Aorta (tissue), 5 donors: ENCODE measurements around the gene DPP4. TPM values are rescaled to one million over a fixed set of nuclear protein-coding genes. Genes with fewer than 3 reads are reported as not detected.

Experiments
- ATAC-seq: fragments of 200-7000 bp; cut with Tn5 transposase; one replicate; pipeline ENCODE4 v1.9.1; 2022; ENCODE audit warnings: moderate library complexity; ENCODE audit not compliant: low FRiP score
- DNase-seq, 2 donors: peaks; one replicate each; pipeline ENCODE4 v3.0.0-alpha.2; 2020
- H3K27ac ChIP-seq, 2 donors: one replicate each; pipeline ENCODE4 v1.5.1; 2013; ENCODE audit warnings: low read length in 2 of 2, mild to moderate bottlenecking in 2 of 2, moderate library complexity in 2 of 2, control low read depth in 1 of 2, inconsistent platforms in 1 of 2, low read depth in 1 of 2
- H3K27me3 ChIP-seq, 2 donors: one replicate each; pipeline ENCODE4 v1.6.1; 2013; ENCODE audit warnings: control low read depth in 1 of 2, low read length in 1 of 2, mild to moderate bottlenecking in 1 of 2, moderate library complexity in 1 of 2; ENCODE audit not compliant: insufficient read depth in 2 of 2, control insufficient read depth in 1 of 2
- H3K36me3 ChIP-seq, 2 donors: one replicate each; pipeline ENCODE4 v1.6.1; 2013; ENCODE audit warnings: control low read depth in 1 of 2, low read length in 1 of 2, mild to moderate bottlenecking in 1 of 2; ENCODE audit not compliant: insufficient read depth in 2 of 2, control insufficient read depth in 1 of 2
- H3K4me1 ChIP-seq, 2 donors: one replicate each; pipeline ENCODE4 v1.6.1; 2013; ENCODE audit warnings: low read length in 2 of 2, control low read depth in 1 of 2, mild to moderate bottlenecking in 1 of 2, moderate library complexity in 1 of 2; ENCODE audit not compliant: insufficient read depth in 2 of 2, control insufficient read depth in 1 of 2
- H3K4me3 ChIP-seq, 2 donors: one replicate each; pipeline ENCODE4 v1.5.1; 2013; ENCODE audit warnings: low read length in 2 of 2, control low read depth in 1 of 2, mild to moderate bottlenecking in 1 of 2
- H3K9me3 ChIP-seq: one replicate; pipeline ENCODE4 v1.6.1; 2013; ENCODE audit warnings: mild to moderate bottlenecking, low read length; ENCODE audit not compliant: control insufficient read depth
- whole genome bisulfite sequencing, 2 donors: extraction: QIAGEN DNeasy Blood & Tissue Kit; methylation state at CpG; one replicate each; pipeline ENCODE4 v1.1.7; 2013; 5-methylcytosine and 5-hydroxymethylcytosine counted together
- intact Hi-C, 2 donors: fragments of 100-400 bp; cut with DNase I; formaldehyde crosslinking; loops; one replicate each; pipeline versions ENCODE4 v1.14.2 to v1.15.0; 2022
- polyA plus RNA-seq, 2 donors: library from polyadenylated mRNA; stranded (reverse); fragments of 200-250 nt; gene quantifications; one replicate each; pipeline ENCODE4 v1.2.3, GENCODE V29; 2013
- total RNA-seq, 2 donors: library from RNA; stranded (reverse); fragmentation: NEBNext Ultra II Directional; extraction: Animal tissue kit (Norgen Biotek cat#: 25700); gene quantifications; one replicate each; pipeline ENCODE4 v1.2.1, GENCODE V29; 2021
- donor health status: healthy with polysubstance abuse.
- donor health status: Bipolar disorder and iron deficiency.
- donor health status: DM: no; HTN: no; CAD: no.
- donor health status: DM: no; HTN: no; CAD: no.
- donor health status: DM: yes; HTN: yes; CAD: no.

The DPP4 gene
- total and polyA plus RNA-seq, 4 donors = 0.20 to 4.1 (median 3.6) TPM

DNA sequence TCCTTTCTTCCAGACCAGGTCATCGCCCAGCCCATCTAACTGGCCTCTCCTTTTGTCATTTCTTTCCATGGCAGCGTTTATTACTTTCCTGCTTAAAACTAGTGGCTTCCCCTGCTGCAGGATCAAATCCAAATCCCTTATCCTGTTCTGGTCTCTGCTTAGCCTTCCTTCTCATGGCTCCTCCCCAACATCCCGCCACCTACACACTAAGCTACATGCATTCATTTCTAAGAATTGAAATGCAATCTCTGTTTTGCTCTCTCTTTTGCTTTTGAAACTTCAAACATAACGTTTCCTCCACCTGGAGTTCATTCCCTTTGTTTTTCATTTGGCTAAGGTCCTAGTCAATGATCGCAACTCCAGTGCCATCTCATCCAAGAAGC is 18.0 kb upstream of the DPP4 start:
- H3K27me3 ChIP-seq = no peaks in the 10 kb centered on the region
- no peak overlapping the region for H3K27ac ChIP-seq
- H3K4me1 ChIP-seq = no peaks in the 10 kb centered on the region
- intact Hi-C loops = no loop called here
- no peak for DNase-seq
- H3K36me3 ChIP-seq = no peaks in the 10 kb centered on the region
- ATAC-seq = no peak
- H3K4me3 ChIP-seq = no peak overlapping the region
- WGBS, 2 donors = 77% methylated on average over 5 of the region's 5 CpGs
- no peaks in the 10 kb centered on the region for H3K9me3 ChIP-seq

DNA sequence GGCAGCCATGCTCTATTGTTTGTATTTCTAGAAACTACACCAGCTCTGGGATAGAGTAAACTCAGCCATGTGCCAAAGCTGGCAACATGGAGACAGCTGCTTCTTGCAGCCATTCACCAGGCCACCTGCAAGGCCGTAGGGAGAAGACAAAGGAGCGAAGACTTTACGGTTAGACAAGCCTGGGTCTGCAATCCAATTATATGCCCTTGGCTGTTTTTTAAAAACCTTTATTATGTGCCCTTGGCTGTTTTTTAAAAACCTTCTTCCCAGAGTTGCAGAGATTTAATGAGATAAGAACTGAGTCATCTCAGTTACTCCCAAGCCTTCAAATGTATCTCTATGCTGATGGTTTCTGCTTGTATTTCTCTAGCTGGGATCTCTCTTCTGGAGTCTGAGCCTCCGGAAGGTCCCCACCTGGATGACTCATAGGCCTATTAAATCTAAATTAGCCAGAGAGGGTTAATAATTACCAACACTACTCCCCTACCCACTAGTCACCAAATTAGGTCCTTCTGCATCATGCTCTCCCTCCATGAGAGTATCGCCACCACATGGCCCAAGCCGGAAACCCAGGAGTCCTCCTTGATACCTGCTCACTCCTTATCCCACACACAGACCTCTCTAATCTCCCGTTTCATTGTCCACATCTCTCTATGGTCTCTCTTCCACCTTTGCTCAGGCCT is 17.5 kb upstream of the DPP4 start:
- Histone ChIP-seq H3K27me3 (no peaks in the 10 kb centered on the region), H3K36me3 (no peaks in the 10 kb centered on the region), H3K27ac (no peak overlapping the region), H3K4me3 (no peak overlapping the region), H3K9me3 (no peaks in the 10 kb centered on the region), H3K4me1 (no peaks in the 10 kb centered on the region)
- ATAC-seq (no peak), DNase-seq (no peak)
- intact Hi-C loops = no loop called here
- WGBS, 2 donors = 88 to 92% methylated on average over 7 of the region's 7 CpGs

DNA sequence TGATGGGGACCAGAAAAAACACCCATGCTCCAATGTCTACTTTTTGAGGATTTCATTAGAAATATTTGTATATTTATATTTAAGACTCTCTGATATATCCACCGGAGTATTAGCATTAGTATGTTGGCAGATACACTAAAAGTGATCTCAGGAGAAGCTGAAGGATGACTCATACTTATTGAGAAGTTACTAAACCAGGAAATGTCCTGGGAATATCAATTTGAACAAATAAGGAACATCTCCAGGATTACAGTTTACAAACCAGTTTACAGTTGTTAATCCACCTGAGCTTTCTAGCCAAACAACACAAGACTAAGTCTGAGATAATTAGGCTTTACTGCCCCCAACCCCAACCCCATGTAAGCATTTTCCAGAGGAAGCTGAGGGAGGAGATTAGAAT is 16.1 kb upstream of the DPP4 start:
- WGBS, 2 donors = 52 to 67% methylated on average over 1 of the region's 1 CpG
- Histone ChIP-seq H3K27ac (no peak overlapping the region), H3K4me3 (no peak overlapping the region), H3K4me1 (no peaks in the 10 kb centered on the region), H3K9me3 (no peaks in the 10 kb centered on the region), H3K27me3 (no peaks in the 10 kb centered on the region), H3K36me3 (no peaks in the 10 kb centered on the region)
- intact Hi-C loops = no loop called here
- DNase-seq = no peak
- ATAC-seq = no peak

DNA sequence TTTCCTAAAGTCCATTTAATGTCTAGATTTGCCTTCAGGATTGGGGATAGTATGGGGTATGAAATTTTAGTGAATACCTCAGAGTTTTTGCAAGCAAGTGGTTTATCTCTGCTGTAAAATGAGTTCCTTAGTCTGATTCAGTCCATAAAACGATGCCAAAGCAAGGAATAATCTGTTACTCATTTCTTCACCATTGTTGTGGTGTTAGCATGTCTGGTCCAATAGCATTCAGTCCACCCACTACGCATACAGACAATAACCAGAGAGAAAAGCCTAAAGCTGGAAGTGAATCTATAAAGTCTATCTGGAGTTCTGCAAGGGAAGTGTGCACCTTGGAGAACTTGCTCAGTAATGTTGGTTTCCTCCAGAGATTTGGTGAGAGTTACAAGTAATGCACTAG is 12.9 kb upstream of the DPP4 start:
- H3K27ac ChIP-seq = no peak overlapping the region
- H3K9me3 ChIP-seq = no peaks in the 10 kb centered on the region
- ATAC-seq = no peak
- H3K4me3 ChIP-seq = no peak overlapping the region
- DNase-seq = no peak
- no peaks in the 10 kb centered on the region for H3K36me3 ChIP-seq
- no peaks in the 10 kb centered on the region for H3K27me3 ChIP-seq
- intact Hi-C loops = no loop called here
- H3K4me1 ChIP-seq = no peaks in the 10 kb centered on the region
- WGBS, 2 donors = 80 to 87% methylated on average over 2 of the region's 2 CpGs

DNA sequence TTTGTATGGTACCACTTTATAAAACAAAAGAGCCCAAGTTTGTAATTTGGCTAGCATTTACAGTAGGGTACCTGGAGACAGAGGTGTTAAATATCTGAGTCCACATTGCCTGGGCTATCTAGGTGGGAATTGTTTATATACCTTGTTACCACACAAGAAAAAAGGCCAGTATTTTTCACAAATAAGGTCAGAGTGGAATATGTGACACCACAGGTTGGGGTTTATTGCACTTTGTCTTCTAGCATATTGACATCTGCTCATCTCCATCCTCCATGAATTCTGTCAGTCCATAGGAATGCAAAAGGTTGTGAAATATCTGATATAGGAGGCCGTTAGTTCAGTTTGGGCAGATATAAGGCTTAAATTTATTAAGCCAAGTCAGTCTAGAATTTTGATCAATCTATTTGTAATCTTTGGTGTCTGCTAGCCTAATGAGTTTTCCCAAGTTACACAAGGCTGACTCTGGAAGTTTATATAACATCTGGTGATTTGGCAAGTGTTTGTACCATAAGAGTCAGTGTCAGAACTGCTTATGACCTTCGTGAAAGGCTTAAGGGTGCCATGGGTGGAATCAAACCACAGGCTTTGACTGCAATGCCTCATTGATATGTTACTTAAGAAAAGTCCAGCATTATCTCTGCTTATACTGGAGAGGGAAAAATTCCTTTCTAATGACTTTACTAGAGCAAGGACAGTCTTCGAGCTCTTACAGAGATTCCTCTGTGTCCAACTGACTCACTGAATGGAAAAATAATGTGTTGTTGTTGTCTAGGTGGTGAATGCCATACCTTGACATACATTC is 11.3 kb upstream of the DPP4 start:
- no peak overlapping the region for H3K27ac ChIP-seq
- 66 to 72% methylated on average over 3 of the region's 3 CpGs for WGBS, 2 donors

DNA sequence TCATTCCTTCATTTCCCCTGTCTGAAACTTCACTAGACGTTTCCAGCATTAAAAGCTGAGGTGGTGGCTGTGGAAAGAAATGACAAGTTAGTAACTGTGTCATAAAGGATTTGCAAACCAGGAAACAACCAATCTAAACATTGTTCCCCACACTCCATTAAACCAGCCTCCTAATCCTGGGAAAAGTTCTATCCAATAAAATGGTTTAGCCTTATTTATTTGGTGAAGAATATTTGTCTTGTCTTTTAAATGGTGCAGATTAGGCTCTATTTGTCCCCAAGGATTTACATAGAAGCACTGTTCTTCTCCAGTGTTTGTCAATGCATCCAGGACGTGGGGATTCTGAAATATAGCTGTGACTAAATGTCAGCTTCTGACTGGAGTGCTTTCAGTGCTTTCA is 10.5 kb upstream of the DPP4 start:
- intact Hi-C loops = no loop called here
- Histone ChIP-seq H3K27ac (no peak overlapping the region), H3K4me1 (no peaks in the 10 kb centered on the region), H3K36me3 (no peaks in the 10 kb centered on the region), H3K27me3 (peaks cover 0 to 2% of the 10 kb centered on the region in 2 donors), H3K4me3 (no peak overlapping the region), H3K9me3 (no peaks in the 10 kb centered on the region)
- ATAC-seq (no peak), DNase-seq (no peak)
- WGBS, 2 donors = 24 to 31% methylated on average over 2 of the region's 2 CpGs

More for the DNA sequence above, 11.3 kb upstream of the DPP4 start:
- H3K36me3 ChIP-seq = no peaks in the 10 kb centered on the region
- no peak for DNase-seq
- H3K27me3 ChIP-seq = peaks cover 0 to 2% of the 10 kb centered on the region in 2 donors
- no peak for ATAC-seq
- intact Hi-C loops = no loop called here
- H3K4me3 ChIP-seq = no peak overlapping the region
- H3K9me3 ChIP-seq = no peaks in the 10 kb centered on the region
- no peaks in the 10 kb centered on the region for H3K4me1 ChIP-seq

DNA sequence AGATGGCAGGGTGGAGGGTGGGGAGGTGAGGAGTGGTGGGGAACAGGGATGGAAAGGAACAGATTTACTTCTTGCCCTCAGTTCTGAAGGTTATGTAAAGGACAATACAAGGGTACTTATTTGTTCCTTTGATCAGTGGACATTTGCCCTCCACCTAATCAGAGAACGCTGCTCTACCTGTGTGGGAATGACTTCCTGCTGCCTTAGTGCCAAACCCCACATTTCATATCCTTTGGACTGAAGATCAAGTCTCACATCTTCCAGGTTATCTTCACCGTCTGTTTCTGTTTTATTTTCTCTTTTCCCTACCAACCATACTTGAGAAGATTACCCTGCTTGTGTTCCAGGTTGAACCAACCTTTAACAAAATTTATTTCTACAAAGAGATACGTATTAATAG is 8.7 kb upstream of the DPP4 start:
- ATAC-seq (no peak), DNase-seq (no peak)
- H3K4me1 ChIP-seq = no peaks in the 10 kb centered on the region
- no peak overlapping the region for H3K4me3 ChIP-seq
- H3K27me3 ChIP-seq = peaks cover 0 to 2% of the 10 kb centered on the region in 2 donors
- no peaks in the 10 kb centered on the region for H3K36me3 ChIP-seq
- intact Hi-C loops = no loop called here
- 85 to 89% methylated on average over 3 of the region's 3 CpGs for WGBS, 2 donors
- no peak overlapping the region for H3K27ac ChIP-seq
- peaks cover 7% of the 10 kb centered on the region for H3K9me3 ChIP-seq

DNA sequence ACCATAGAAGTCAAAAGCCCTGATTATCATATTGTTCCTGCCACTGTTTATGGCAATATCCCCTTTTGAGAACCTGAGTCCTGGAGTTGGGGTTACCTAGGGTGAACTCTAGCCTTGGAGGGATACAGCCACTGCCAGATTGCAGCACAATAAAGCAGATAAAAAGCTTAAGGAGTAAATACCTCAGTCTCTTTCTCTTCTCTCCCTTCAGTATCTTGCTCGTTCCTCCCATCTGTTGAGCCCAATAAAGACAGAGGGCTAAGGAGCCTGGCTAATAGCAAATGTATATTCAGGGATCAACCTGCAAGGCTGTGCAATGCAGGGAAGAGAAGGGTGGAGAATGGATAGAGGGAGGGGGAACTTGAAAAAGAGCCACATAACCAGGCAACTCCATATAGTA is 8.0 kb upstream of the DPP4 start:
- Histone ChIP-seq H3K9me3 (peaks cover 8% of the 10 kb centered on the region), H3K4me1 (no peaks in the 10 kb centered on the region), H3K27ac (no peak overlapping the region), H3K36me3 (no peaks in the 10 kb centered on the region), H3K27me3 (peaks cover 0 to 2% of the 10 kb centered on the region in 2 donors), H3K4me3 (no peak overlapping the region)
- ATAC-seq = no peak
- intact Hi-C loops = no loop called here
- 71 to 72% methylated on average over 1 of the region's 1 CpG for WGBS, 2 donors
- DNase-seq = no peak

DNA sequence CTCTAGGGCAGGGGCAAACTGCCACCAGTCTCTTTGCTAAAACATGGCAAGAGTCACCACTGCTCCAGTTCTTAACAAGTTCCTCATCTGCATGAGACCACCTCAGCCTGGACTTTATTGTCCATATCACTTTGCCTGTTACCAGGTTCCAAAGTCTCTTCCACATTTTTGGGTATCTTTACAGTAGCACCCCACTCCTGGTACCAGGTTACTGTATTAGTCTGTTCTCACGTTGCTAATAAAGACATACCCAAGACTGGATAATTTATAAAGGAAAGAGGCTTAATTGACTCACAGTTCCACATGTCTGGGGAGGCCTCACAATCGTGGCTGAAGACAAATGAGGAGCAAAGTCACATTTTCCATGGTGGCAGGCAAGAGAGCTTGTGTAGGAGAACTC is 5.5 kb upstream of the DPP4 start:
- peaks cover 0 to 2% of the 10 kb centered on the region in 2 donors for H3K27me3 ChIP-seq
- no peaks in the 10 kb centered on the region for H3K4me1 ChIP-seq
- H3K4me3 ChIP-seq = no peak overlapping the region
- no peaks in the 10 kb centered on the region for H3K36me3 ChIP-seq
- ATAC-seq (no peak), DNase-seq (no peak)
- intact Hi-C loops = no loop called here
- no peak overlapping the region for H3K27ac ChIP-seq
- WGBS, 2 donors = 76% methylated on average over 2 of the region's 2 CpGs
- H3K9me3 ChIP-seq = peaks cover 8% of the 10 kb centered on the region
